CD4-positive, alpha-beta T cell treated with Interleukin-17A for 4 hours (primary cell): ENCODE data around the gene FBXL22.
"Not testable (repeated sequence)": the region's sequence is repeated elsewhere in the genome, so short reads cannot be mapped to it uniquely, and the experiment has no call there.

Experiments used
- DNase-seq: peaks from one replicate; pipeline ENCODE4 v3.0.0-alpha.2; 2020; ENCODE audit warnings: mixed read lengths

FBXL22 gene

DNA sequence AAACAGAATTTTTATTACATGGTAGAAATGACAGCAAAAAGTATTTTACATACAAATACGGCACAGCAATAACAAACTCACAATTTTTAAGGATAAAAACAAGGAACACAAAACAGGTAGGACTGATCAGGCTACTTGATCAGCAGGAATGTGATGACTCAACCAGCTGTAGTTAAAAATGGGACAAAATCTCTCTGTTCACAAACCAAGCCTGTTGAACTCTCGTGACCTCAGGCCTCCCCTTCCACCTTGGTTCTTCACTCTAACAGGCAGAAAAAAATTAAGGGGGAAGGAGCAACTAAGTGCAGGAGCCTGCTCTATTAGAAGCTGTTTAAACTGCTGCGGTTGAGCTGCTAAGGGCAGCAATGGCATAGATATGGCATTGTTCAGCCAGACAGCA lies 18.7 kb downstream of the FBXL22 start:
- DNase-seq: no peak

- not testable (repeated sequence) for DNase-seq
These were observed 20.0 kb downstream of the FBXL22 start for GRCh38 chr15:63617147-63617546.

- DNase-seq: not testable (repeated sequence)
These were observed 20.4 kb downstream of the FBXL22 start for GRCh38 chr15:63617627-63618026.

DNA sequence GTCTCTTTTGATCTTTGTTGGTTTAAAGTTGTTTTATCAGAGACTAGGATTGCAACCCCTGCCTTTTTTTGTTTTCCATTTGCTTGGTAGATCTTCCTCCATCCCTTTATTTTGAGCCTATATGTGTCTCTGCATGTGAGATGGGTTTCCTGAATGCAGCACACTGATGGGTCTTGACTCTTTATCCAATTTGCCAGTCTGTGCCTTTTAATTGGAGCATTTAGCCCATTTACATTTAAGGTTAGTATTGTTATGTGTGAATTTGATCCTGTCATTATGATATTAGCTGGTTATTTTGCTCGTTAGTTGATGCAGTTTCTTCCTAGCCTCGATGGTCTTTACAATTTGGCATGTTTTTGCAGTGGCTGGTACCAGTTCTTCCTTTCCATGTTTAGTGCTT lies 23.6 kb downstream of the FBXL22 start:
- DNase-seq: not testable (repeated sequence)

DNA sequence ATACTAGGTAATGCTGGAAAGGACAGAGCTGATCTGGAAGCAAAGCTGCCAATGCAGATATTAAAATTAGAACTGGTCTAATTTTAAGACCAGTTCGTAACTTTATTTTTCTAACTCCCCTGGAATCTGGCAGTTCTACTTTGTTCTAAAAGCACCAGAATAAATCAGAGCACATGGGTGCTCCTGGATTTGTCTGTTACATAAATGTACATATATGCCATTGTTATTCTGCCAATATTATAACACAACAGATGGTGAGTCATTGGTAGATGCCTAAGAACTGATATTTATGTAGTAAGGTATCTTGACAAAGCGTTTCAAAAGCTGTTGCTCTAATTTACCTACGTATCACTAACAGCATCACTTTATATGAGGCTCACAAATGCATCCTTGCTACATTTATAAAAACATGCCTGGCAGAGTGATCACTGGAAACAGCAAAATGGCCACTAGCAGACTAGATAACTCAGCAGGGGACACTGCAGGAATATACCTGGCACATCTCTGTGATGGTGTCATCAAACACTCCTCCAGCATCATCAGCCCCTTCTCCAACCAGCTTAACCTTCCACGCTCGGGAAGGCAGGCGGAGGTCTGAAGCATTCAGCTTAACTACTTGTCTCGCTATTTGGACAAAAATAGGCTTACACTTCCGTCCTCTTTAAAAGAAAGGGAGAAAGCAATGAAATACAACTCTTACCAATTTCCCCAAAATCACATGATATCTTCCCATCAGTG lies 26.2 kb downstream of the FBXL22 start:
- no peak for DNase-seq

DNA sequence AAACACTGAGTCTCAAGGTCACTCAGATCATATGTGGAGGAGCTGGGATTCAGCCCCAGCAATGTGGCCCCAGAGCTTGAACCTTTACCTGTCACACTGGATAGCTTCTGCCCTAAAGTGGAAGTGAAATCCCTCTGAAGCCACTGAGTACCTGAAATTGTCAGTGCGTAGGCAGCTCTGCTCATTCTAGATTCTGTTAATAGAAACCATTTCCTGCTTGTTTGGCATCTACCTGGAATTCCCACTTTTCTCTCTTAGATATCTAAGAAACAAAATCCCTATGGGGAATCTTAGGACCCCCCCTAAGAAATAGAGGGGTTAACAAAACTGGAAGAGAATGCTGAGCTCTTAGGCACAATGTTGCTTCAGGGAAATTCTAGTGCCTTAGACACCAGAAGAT lies 29.8 kb downstream of the FBXL22 start:
- no peak for DNase-seq

DNA sequence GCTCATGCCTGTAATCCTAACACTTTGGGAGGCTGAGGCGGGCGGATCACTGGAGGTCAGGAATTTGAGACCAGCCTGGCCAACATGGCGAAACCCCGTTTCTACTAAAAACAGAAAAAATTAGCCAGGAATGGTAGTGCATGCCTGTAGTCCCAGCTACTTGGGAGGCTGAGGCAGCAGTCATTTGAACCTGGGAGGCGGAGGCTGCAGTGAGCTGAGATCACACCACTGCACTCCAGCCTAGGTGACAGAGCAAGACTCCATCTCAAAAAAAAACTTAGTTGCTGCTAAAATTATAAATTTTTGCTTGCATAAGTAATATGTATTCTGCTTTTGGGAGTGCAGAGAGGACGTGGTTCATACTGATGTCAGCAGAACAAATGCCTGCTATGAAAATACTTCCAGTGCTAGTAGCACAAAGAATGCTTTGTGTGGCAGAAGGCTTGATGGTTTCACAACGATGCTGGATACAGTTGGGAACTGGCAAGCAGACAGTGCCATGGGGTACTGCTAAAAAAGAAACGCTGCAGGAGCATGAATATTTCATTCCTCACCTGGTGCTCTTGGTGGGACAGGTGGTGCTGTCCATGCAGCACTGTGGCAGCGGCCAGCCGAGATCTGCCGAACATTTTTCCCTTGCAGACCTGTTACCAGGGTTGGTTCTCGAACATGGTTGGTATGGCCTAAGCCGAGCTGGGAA lies 31.1 kb downstream of the FBXL22 start:
- no peak for DNase-seq

- no peak for DNase-seq
These were observed 33.0 kb downstream of the FBXL22 start for GRCh38 chr15:63630036-63630751.

DNA sequence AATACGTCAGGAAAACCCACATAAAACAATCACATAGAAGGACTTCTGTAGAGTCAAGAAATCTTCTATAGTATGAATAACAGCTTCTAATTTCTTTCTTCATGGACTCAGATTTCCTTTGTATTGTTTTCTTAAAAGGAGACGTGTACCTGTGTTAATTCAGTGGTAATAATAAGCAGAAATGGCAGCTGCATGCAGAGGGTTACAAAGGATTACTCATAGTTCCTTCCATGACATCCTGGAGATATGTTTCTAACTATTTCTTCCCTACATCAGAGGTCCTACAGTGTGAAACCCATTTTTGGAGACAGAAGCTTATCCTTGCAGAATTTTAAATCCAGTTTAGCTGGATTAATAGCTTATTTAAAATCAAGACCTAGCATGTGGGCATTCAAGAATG lies 36.1 kb downstream of the FBXL22 start:
- DNase-seq: no peak

GRCh38 chr15:63634154-63634553 lies 37.0 kb downstream of the FBXL22 start:
- no peak for DNase-seq

DNA sequence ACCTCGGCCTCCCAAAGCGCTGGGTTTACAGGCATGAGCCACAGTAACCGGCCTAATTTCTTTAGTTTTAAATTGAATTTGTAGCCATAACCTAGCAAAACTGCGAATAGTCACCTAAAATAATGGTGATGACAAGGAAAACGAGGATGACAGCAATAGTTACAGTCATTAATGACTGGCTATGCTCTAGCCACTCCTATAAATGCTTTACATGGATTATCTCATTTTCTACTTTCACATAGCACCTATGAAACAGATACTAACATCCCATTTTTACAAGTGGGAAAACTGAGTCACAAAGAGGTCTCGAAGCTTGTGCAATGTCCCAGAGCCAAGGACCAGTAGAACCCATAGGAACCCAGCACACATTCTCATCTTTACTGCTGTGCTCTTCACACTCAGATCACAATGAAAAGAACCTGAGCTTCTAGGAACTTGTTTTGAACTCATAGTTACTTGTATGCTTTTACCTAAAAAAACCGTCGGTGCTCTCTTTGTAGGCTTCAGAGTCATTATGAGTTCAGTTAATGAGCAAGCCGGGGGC lies 39.4 kb downstream of the FBXL22 start:
- DNase-seq: no peak

GRCh38 chr15:63638839-63639238 lies 41.7 kb downstream of the FBXL22 start:
- no peak for DNase-seq

GRCh38 chr15:63640146-63640545 lies 43.0 kb downstream of the FBXL22 start:
- DNase-seq: no peak
